ENCODE results near the gene NDFIP2.

- TF ChIP-seq, protein P1, sequence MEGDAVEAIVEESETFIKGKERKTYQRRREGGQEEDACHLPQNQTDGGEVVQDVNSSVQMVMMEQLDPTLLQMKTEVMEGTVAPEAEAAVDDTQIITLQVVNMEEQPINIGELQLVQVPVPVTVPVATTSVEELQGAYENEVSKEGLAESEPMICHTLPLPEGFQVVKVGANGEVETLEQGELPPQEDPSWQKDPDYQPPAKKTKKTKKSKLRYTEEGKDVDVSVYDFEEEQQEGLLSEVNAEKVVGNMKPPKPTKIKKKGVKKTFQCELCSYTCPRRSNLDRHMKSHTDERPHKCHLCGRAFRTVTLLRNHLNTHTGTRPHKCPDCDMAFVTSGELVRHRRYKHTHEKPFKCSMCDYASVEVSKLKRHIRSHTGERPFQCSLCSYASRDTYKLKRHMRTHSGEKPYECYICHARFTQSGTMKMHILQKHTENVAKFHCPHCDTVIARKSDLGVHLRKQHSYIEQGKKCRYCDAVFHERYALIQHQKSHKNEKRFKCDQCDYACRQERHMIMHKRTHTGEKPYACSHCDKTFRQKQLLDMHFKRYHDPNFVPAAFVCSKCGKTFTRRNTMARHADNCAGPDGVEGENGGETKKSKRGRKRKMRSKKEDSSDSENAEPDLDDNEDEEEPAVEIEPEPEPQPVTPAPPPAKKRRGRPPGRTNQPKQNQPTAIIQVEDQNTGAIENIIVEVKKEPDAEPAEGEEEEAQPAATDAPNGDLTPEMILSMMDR (IDR thresholded peaks at IDR 0.05), result no peak
- TF ChIP-seq EZH2 (IDR thresholded peaks at IDR 0.05; ENCODE audit: borderline replicate concordance, insufficient read depth, low read depth, low read length, poor library complexity, severe bottlenecking), result no peak
These were observed 41.7 kb upstream of the NDFIP2 start for GRCh38 chr13:79439275-79439674.
